ENCODE measurements around the gene BDH2.

Gene BDH2

DNA sequence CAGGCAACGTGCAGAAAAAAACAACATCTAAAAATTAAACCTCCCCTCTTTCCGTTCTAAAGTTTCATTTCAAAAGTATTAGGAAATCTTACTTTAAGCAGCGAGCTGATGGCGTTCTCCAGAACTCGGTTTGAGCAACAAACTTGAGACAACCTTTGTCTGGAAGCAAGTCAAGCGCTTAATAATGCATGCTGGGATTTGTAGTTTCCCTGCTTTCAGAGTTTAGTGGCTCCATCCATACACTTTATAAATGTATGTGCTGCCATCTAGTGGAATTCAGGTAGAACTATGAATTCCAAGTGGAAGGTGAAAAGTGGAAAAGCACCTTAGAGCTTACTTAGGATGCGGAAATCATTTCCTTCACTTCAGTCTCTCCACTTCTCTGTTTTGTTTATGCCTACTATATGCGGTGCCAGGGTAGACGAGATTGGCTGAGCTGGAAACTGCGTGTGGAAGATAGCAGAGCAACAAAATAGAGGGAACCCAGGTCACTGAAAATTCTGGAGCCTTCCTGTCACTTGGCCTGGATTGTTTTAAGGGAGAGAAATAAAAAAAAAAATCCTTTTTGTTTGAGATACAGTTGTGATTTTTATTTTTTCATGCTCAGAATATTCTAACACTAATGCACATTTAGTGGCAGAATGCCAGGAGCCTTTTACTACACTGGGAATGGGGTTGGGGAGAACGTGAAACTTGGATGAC lies at the start of gene BDH2:
Gene BDH2 (minus strand): TSS at position 144 of the 702 bp plus-strand sequence. CDS start 3,580 bp downstream, outside the sequence.
- Mint-ChIP-seq H3K27ac (peak within 1 kb of the TSS; percentile 88), H3K9me3 (no peaks in the 10 kb centered on the region), H3K4me1 (ENCODE audit: low read depth) (peaks cover 14% of the 10 kb centered on the region), H3K4me3 (peak within 1 kb of the TSS; percentile 78), H3K36me3 (ENCODE audit: low read depth) (peaks cover 1% of the 10 kb centered on the region), H3K27me3 (ENCODE audit: low read depth) (no peaks in the 10 kb centered on the region)
- peak; percentile 54 for DNase-seq (ENCODE audit: low spot score)

GRCh38 chr4:103144926-103145325 lies 45.3 kb upstream of the BDH2 start:
- H3K36me3 Mint-ChIP-seq (ENCODE audit: low read depth), result peaks cover 74% of the 10 kb centered on the region
- no peak for DNase-seq (ENCODE audit: low spot score)
- H3K27ac Mint-ChIP-seq, result no peak overlapping the region
- peaks cover 7% of the 10 kb centered on the region for H3K9me3 Mint-ChIP-seq
- peaks cover 7% of the 10 kb centered on the region for H3K4me1 Mint-ChIP-seq (ENCODE audit: low read depth)
- no peaks in the 10 kb centered on the region for H3K27me3 Mint-ChIP-seq (ENCODE audit: low read depth)
- no peak overlapping the region for H3K4me3 Mint-ChIP-seq

GRCh38 chr4:103137446-103137827 lies 37.8 kb upstream of the BDH2 start:
- Mint-ChIP-seq H3K27me3 (ENCODE audit: low read depth) (no peaks in the 10 kb centered on the region), H3K36me3 (ENCODE audit: low read depth) (peaks cover 68% of the 10 kb centered on the region), H3K4me3 (no peak overlapping the region), H3K9me3 (no peaks in the 10 kb centered on the region), H3K27ac (peak overlapping the region; percentile 18), H3K4me1 (ENCODE audit: low read depth) (peaks cover 14% of the 10 kb centered on the region)
- DNase-seq (ENCODE audit: low spot score), result no peak

DNA sequence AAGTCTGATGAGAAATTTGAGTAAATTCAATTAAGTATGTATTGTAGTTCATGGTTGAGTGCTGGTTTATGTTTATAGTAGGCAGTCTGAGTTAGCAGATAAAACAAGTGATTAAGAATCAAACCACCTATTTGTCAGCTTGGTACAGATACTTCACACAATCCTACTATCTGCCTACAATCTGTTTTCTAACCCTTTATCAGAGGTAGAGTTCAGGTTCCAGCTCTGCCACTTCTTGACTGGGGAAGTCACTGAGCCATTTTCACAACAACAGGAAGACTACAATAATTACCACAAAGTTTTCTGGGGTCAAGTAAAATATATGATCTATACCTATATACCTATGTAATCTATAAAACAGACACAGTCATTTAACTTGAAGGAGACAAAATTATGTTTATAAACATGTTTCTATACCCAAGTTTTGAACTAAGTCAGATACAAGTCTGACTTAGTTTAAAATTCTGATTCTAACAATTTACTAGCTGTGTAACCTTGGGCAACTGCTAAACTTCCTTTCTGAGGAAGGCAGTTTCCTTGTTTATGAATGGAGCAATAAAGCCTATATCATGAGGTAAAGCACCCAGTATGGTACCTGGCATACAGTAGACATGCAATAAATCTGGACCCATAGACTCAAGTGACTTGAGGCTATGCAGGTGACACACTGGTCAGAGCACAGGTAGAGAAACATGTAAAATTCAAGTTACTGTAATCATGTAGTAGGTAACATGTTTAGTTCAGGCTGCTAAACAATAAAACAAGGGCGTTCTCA lies 37.2 kb upstream of the BDH2 start:
- peak overlapping the region; percentile 58 for H3K27ac Mint-ChIP-seq

GRCh38 chr4:103129174-103129573 lies 29.5 kb upstream of the BDH2 start:
- no peaks in the 10 kb centered on the region for H3K4me1 Mint-ChIP-seq (ENCODE audit: low read depth)
- H3K27me3 Mint-ChIP-seq (ENCODE audit: low read depth), result no peaks in the 10 kb centered on the region
- H3K4me3 Mint-ChIP-seq, result no peak overlapping the region
- no peak for DNase-seq (ENCODE audit: low spot score)
- H3K36me3 Mint-ChIP-seq (ENCODE audit: low read depth), result peaks cover 80% of the 10 kb centered on the region
- peaks cover 21% of the 10 kb centered on the region for H3K9me3 Mint-ChIP-seq
- H3K27ac Mint-ChIP-seq, result no peak overlapping the region

More for the DNA sequence above, 37.2 kb upstream of the BDH2 start:
- H3K4me3 Mint-ChIP-seq, result peak overlapping the region; percentile 4
- H3K9me3 Mint-ChIP-seq, result no peaks in the 10 kb centered on the region
- no peaks in the 10 kb centered on the region for H3K27me3 Mint-ChIP-seq (ENCODE audit: low read depth)
- H3K36me3 Mint-ChIP-seq (ENCODE audit: low read depth), result peaks cover 68% of the 10 kb centered on the region
- no peak for DNase-seq (ENCODE audit: low spot score)
- H3K4me1 Mint-ChIP-seq (ENCODE audit: low read depth), result peaks cover 14% of the 10 kb centered on the region

GRCh38 chr4:103126126-103126525 lies 26.5 kb upstream of the BDH2 start:
- Mint-ChIP-seq H3K27ac (no peak overlapping the region), H3K4me1 (ENCODE audit: low read depth) (no peaks in the 10 kb centered on the region), H3K36me3 (ENCODE audit: low read depth) (peaks cover 72% of the 10 kb centered on the region), H3K27me3 (ENCODE audit: low read depth) (no peaks in the 10 kb centered on the region), H3K4me3 (no peak overlapping the region), H3K9me3 (peaks cover 21% of the 10 kb centered on the region)
- no peak for DNase-seq (ENCODE audit: low spot score)

GRCh38 chr4:103123114-103123513 lies 23.5 kb upstream of the BDH2 start:
- Mint-ChIP-seq H3K4me1 (ENCODE audit: low read depth) (no peaks in the 10 kb centered on the region), H3K4me3 (no peak overlapping the region), H3K27ac (no peak overlapping the region), H3K9me3 (peaks cover 9% of the 10 kb centered on the region), H3K36me3 (ENCODE audit: low read depth) (peaks cover 59% of the 10 kb centered on the region), H3K27me3 (ENCODE audit: low read depth) (no peaks in the 10 kb centered on the region)
- no peak for DNase-seq (ENCODE audit: low spot score)

DNA sequence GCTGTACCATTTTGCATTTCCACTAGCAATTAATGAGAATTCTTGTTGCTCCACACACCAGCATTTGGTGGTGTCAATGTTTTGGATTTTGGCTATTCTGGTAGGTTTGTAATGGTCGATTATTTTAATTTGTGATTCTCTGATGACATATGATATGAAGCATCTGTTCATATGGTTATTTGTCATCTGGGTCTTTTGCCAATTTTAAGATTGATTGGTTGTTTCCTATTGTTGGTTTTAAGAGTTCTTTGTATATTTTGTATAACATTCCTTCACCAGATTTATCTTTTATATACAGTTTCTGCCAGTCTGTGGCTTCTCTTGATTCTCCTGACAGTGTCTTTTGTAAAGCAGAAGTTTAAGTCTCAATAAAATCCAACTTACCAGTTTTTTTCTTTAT lies 18.5 kb upstream of the BDH2 start:
- DNase-seq (ENCODE audit: low spot score), result no peak
- H3K27ac Mint-ChIP-seq, result no peak overlapping the region
- no peak overlapping the region for H3K4me3 Mint-ChIP-seq
- H3K36me3 Mint-ChIP-seq (ENCODE audit: low read depth), result peaks cover 39% of the 10 kb centered on the region
- peaks cover 1% of the 10 kb centered on the region for H3K4me1 Mint-ChIP-seq (ENCODE audit: low read depth)
- H3K9me3 Mint-ChIP-seq, result no peaks in the 10 kb centered on the region
- H3K27me3 Mint-ChIP-seq (ENCODE audit: low read depth), result no peaks in the 10 kb centered on the region

DNA sequence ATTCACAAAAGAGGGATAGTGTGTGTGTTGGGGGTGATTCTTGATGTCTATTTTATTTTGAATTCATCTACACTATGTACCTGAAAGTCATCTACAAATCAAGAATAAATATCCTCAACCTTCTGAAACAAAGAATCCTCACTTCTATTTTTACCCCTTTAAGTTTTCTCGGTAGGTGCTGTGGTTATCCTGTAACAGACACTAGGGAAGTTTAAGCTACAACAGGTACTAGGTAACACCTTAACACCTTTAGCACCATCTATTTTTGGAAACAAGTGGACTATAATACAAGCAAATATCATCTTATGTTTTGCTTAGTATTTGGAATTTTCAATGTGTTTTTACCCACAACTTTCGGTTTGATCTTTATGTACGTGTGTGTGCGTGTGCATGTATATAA lies 12.0 kb upstream of the BDH2 start:
- Mint-ChIP-seq H3K27me3 (ENCODE audit: low read depth) (no peaks in the 10 kb centered on the region), H3K4me1 (ENCODE audit: low read depth) (no peaks in the 10 kb centered on the region), H3K36me3 (ENCODE audit: low read depth) (peaks cover 47% of the 10 kb centered on the region), H3K27ac (no peak overlapping the region), H3K4me3 (no peak overlapping the region), H3K9me3 (no peaks in the 10 kb centered on the region)
- DNase-seq (ENCODE audit: low spot score), result no peak

DNA sequence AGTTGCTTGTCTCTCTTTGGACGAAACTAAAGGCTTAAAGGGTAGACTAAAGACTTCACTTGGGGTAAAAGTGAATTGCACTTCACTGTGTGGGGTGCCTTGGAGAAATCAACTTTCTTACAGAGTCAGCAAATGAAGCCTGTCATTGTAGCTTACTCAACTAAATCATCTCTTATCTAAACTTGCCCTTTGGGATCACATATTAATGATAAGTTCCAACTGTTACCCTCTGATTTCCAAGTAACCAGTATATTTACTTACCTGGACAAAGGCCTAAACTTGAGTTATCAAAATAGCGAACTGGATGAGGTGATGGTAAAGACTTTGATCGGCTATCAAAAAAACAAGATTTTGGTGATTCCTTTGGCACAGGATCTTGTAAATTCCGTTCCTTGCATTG lies 8.9 kb upstream of the BDH2 start:
- Mint-ChIP-seq H3K4me1 (ENCODE audit: low read depth) (peaks cover 7% of the 10 kb centered on the region), H3K36me3 (ENCODE audit: low read depth) (peaks cover 42% of the 10 kb centered on the region), H3K9me3 (no peaks in the 10 kb centered on the region), H3K4me3 (no peak overlapping the region), H3K27me3 (ENCODE audit: low read depth) (no peaks in the 10 kb centered on the region), H3K27ac (no peak overlapping the region)
- DNase-seq (ENCODE audit: low spot score), result no peak

GRCh38 chr4:103105558-103106356 lies 6.1 kb upstream of the BDH2 start:
- Mint-ChIP-seq H3K36me3 (ENCODE audit: low read depth) (peaks cover 37% of the 10 kb centered on the region), H3K4me1 (ENCODE audit: low read depth) (peaks cover 7% of the 10 kb centered on the region), H3K27me3 (ENCODE audit: low read depth) (no peaks in the 10 kb centered on the region), H3K27ac (peak overlapping the region; percentile 74), H3K9me3 (no peaks in the 10 kb centered on the region), H3K4me3 (peak overlapping the region; percentile 35)
- no peak for DNase-seq (ENCODE audit: low spot score)

- peaks cover 7% of the 10 kb centered on the region for H3K4me1 Mint-ChIP-seq (ENCODE audit: low read depth)
- no peaks in the 10 kb centered on the region for H3K27me3 Mint-ChIP-seq (ENCODE audit: low read depth)
- peaks cover 30% of the 10 kb centered on the region for H3K36me3 Mint-ChIP-seq (ENCODE audit: low read depth)
- no peak overlapping the region for H3K4me3 Mint-ChIP-seq
- DNase-seq (ENCODE audit: low spot score), result no peak
- H3K27ac Mint-ChIP-seq, result no peak overlapping the region
- H3K9me3 Mint-ChIP-seq, result no peaks in the 10 kb centered on the region
Observed at GRCh38 chr4:103104886-103105285, 5.3 kb upstream of the BDH2 start.

- no peaks in the 10 kb centered on the region for H3K27me3 Mint-ChIP-seq (ENCODE audit: low read depth)
- peaks cover 4% of the 10 kb centered on the region for H3K36me3 Mint-ChIP-seq (ENCODE audit: low read depth)
- H3K4me1 Mint-ChIP-seq (ENCODE audit: low read depth), result peaks cover 15% of the 10 kb centered on the region
- H3K4me3 Mint-ChIP-seq, result no peak overlapping the region
- no peak overlapping the region for H3K27ac Mint-ChIP-seq
- H3K9me3 Mint-ChIP-seq, result no peaks in the 10 kb centered on the region
- DNase-seq (ENCODE audit: low spot score), result no peak
Observed at GRCh38 chr4:103100691-103101090, 1.1 kb upstream of the BDH2 start.

Measured in T-helper 2 cell treated with Interferon-gamma antibody and Interleukin-4, amounts not matched to agents 5 μg/mL and 100 μg/mL, for 36 hours (primary cell).